Measurements from ENCODE around the gene ROS1. TPM values are rescaled to one million over a fixed set of nuclear protein-coding genes. Genes with fewer than 3 reads are reported as not detected.
A peak's percentile ranks its signal among the peaks of the same experiment; 100 is the strongest.

ROS1 gene
- total and polyA plus RNA-seq, 10 donors = 0.12 TPM; not detected in 9

DNA sequence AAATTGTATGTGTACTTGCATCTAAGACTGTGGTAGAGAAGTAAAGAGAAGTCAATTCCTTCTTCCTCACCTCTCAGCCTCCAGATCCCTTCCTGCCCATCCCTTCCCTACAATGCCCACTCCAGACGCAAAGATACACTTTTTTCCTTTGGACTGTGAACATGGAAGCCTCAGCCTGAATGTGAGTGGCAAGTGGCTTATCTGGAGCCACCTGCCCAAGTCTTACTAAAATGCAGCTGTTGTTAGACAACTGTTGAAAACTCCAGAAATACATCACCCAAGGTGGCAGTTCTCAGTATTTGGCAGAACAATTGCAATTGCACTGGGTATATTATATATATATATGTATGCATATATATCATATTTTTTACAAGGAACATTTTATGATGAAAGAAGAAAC is 152.9 kb downstream of the ROS1 start:
- no peak for DNase-seq
- H3K4me3 ChIP-seq = no peak overlapping the region
- 15 to 33% (median 29%) methylated on average over 1 of the region's 1 CpG for WGBS, 5 donors
- peaks cover 1 to 97% (median 56%) of the 10 kb centered on the region in 7 donors for H3K27me3 ChIP-seq (replicated peaks in 1 of 7)
- H3K27ac ChIP-seq = no peak overlapping the region
- H3K4me1 ChIP-seq = peaks cover 0 to 17% (median 10%) of the 10 kb centered on the region in 6 donors
- TF ChIP-seq POLR2AphosphoS5 (IDR thresholded peaks at IDR 0.05) (no peak), POLR2A (IDR thresholded peaks at IDR 0.05) (no peak)
- TF ChIP-seq, protein P1, sequence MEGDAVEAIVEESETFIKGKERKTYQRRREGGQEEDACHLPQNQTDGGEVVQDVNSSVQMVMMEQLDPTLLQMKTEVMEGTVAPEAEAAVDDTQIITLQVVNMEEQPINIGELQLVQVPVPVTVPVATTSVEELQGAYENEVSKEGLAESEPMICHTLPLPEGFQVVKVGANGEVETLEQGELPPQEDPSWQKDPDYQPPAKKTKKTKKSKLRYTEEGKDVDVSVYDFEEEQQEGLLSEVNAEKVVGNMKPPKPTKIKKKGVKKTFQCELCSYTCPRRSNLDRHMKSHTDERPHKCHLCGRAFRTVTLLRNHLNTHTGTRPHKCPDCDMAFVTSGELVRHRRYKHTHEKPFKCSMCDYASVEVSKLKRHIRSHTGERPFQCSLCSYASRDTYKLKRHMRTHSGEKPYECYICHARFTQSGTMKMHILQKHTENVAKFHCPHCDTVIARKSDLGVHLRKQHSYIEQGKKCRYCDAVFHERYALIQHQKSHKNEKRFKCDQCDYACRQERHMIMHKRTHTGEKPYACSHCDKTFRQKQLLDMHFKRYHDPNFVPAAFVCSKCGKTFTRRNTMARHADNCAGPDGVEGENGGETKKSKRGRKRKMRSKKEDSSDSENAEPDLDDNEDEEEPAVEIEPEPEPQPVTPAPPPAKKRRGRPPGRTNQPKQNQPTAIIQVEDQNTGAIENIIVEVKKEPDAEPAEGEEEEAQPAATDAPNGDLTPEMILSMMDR (IDR thresholded peaks at IDR 0.05 in 8 of 11, conservative IDR thresholded peaks at IDR 0.05 in 3 of 11) = no peak
- H3K9me3 ChIP-seq = no peaks in the 10 kb centered on the region
- intact Hi-C loops (cut with DNase I; ENCODE audit: low total_unique reads) = no loop called here
- H3K36me3 ChIP-seq = no peaks in the 10 kb centered on the region

DNA sequence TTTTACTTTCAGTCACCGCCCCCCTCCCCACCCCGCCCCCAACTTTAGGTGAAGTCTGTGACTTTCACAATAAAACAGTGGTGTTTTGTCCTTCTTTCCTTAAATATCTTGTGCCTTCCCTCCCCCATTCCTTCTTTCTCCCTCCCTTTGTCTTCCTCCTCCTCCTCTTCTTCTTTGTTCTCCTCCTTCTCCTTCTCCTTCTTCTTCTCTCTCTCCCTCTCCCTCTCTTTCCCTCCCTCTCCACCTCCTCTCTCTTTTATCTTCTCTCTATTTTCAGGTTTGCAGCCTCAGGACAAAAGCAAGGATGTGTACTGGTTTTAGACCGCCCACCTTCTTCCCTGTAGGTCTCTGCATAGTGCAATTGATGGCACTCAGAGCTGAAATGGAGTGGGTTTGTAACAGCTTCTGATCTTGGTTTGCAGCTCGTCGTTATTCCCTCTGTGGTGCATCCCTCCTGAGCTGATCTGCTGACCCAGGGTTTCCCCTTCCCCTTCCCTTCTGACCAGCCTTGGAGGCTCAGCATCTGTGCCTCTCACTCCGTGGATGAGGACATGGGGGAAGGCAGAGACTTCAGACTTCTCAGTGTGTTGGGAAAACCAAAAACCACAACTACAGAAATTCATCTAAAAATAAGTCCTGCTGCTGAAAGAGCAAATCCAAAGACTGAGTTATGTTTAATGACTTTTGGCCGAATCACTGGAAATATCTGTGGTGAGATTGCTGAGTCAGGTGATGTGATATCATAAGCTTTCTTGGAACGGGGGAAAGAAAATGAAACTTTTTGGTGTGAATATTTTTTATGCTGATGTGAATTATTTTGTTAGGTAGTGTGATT is 153.5 kb downstream of the ROS1 start:
- Histone ChIP-seq H3K4me1 (peaks cover 0 to 17% (median 10%) of the 10 kb centered on the region in 6 donors), H3K36me3 (no peaks in the 10 kb centered on the region), H3K27me3 (replicated peaks in 1 of 7) (peaks cover 4 to 99% (median 63%) of the 10 kb centered on the region in 7 donors), H3K9me3 (no peaks in the 10 kb centered on the region), H3K27ac (no peak overlapping the region), H3K4me3 (no peak overlapping the region)
- intact Hi-C loops (cut with DNase I; ENCODE audit: low total_unique reads) = no loop called here
- no peak for TF ChIP-seq POLR2AphosphoS5 (IDR thresholded peaks at IDR 0.05)
- TF ChIP-seq POLR2A (IDR thresholded peaks at IDR 0.05) = no peak
- TF ChIP-seq, protein P1 (IDR thresholded peaks at IDR 0.05 in 8 of 11, conservative IDR thresholded peaks at IDR 0.05 in 3 of 11) = no peak
- no peak for DNase-seq
- WGBS, 5 donors = 8 to 13% (median 11%) methylated on average over 8 of the region's 8 CpGs

DNA sequence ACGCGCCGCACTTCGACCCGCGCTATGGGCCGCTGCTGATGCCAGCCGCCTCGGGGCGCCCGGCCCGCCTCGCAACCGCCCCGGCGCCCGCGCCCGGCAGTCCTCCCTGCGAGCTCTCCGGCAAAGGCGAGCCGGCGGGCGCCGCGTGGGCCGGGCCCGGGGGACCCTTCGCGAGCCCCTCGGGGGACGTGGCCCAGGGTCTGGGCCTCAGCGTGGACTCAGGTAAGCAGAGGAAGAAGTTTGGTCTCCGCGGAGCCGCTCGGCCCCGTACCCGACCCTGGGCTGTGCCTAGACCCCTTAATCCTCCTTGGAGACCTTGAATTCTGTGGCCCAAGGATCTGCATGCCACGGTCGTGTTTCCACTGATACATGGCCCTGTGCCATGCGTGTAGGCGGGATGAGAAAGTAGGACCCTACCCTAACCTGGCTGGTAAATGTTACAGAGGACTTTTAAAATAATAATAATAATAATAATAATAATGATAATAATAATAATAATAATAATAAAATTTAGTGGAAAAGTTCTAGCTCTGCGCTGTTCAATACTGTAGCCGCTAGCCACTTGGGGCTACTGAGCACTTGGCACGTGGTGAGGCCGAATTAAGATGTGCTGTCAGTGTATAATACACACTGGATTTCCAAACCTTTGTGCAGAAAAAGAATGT is 154.8 kb downstream of the ROS1 start:
- DNase-seq = no peak
- Histone ChIP-seq H3K9me3 (no peaks in the 10 kb centered on the region), H3K36me3 (no peaks in the 10 kb centered on the region), H3K27me3 (replicated peaks in 1 of 7) (peaks cover 9 to 99% (median 76%) of the 10 kb centered on the region in 7 donors), H3K4me3 (peak overlapping the region in 5 of 8 donors; percentile 12 to 57 (median 17)), H3K27ac (no peak overlapping the region), H3K4me1 (peaks cover 0 to 23% (median 12%) of the 10 kb centered on the region in 6 donors)
- WGBS, 5 donors = 4 to 5% (median 5%) methylated on average over 27 to 48 of the region's 48 CpGs
- intact Hi-C loops (cut with DNase I; ENCODE audit: low total_unique reads) = no loop called here
- TF ChIP-seq POLR2A (IDR thresholded peaks at IDR 0.05) = no peak
- no peak for TF ChIP-seq POLR2AphosphoS5 (IDR thresholded peaks at IDR 0.05)
- TF ChIP-seq, protein P1 (IDR thresholded peaks at IDR 0.05 in 8 of 11, conservative IDR thresholded peaks at IDR 0.05 in 3 of 11) = no peak
